GM18858 (cell line): Measurements from ENCODE around the gene ANAPC16.

Experiments used
- ATAC-seq: cut with Tn5 transposase; IDR thresholded peaks from one replicate; pipeline ENCODE4 v1.9.1; 2021; ENCODE audit not compliant: unreplicated experiment

Gene ANAPC16

DNA sequence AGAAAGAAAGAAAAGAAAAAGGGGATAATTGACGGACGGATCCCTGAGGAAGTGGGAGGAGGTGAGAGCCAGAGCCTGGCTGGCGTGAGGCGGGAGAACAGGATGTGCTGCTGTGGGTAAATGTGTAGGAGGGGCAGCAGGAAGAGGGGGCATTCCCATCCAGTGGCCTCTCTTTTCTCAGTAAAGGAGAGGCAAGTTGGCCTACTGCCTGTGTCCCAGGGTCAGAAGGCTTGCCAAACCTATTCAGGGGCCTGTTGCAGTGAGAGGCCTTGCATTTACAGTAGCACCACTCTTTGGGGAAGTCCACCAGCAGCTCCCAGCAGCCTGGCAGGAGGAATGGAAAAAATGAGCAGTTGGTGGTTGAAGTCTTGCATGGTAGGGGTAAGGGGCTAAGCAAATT is 26.9 kb downstream of the ANAPC16 start:
- ATAC-seq = no peak

DNA sequence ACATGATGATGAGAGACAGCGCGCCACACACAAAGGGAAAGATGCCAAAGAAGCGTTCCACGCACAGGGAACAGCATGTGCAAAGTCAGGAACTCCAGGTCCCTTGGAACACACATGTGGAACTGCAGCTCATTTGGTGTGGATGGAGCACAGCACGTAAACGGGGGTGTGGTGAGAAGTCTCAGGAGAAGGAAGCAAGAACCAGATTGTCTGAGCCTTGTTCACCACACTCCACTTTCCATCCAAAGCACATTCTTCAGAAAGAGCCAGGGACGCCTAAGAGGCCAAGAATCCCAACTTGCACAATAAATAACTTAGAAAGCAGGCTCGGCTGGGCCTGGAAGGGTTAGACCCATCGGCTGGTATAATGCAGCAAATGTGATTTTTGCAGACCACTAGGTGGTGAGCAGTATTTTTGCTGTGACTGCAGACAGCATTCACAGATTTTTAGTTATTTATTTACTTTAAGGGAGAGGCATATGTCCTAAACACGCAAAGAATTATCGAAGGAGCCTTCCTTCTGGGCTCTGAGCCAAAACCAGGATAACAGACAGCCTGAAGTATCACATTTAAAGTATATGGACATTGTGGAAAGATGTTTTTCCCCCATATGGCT is 28.1 kb downstream of the ANAPC16 start:
- ATAC-seq = no peak

DNA sequence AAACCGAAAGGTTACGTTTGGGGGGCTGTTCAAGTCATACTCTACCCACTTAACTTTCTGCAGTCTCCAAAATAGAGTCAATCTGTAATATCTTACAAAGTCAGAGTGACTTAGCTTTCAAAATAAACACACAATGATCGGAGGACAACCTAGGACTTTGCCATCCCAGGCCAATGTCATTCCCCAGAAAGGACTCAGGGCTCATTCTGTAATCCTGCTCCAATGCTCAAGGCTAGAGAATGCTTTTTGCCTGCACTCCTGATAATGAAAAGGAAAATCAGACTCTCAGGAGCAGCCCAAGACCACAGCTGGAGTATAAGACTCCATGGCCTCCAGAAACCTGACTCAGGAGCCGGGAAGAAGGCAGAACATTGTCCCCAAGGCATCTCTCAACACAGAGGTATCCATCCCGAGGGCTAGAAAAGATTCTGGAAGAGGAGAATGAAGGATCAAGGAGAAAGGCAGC is 28.8 kb downstream of the ANAPC16 start:
- ATAC-seq = no peak

DNA sequence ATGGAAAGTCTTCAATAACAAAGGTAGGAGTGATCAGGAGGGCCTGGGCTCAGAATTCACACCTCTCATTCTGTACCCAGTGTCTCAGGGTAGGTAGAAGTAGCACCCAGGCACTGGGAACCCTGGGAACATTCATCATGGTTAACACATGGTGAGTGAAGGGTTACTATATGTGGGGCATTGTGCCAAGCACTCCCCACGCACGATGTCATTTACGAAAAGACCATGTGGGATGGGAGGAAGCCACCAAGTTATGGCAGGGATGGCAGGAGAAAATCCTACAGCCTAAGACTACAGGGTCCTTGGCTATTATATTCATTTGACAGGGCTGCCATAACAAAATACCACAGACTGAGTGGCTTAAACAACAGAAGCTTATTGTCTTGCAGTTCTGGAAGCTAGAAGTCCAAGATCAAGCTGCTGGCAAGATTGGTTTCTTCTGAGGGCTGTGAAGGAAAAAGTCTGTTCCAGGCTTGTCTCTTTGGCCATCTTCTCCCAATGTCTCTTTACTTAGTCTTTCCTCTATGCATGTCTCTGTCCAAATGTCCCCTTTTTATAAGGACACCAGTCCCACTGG is 30.2 kb downstream of the ANAPC16 start:
- no peak for ATAC-seq

DNA sequence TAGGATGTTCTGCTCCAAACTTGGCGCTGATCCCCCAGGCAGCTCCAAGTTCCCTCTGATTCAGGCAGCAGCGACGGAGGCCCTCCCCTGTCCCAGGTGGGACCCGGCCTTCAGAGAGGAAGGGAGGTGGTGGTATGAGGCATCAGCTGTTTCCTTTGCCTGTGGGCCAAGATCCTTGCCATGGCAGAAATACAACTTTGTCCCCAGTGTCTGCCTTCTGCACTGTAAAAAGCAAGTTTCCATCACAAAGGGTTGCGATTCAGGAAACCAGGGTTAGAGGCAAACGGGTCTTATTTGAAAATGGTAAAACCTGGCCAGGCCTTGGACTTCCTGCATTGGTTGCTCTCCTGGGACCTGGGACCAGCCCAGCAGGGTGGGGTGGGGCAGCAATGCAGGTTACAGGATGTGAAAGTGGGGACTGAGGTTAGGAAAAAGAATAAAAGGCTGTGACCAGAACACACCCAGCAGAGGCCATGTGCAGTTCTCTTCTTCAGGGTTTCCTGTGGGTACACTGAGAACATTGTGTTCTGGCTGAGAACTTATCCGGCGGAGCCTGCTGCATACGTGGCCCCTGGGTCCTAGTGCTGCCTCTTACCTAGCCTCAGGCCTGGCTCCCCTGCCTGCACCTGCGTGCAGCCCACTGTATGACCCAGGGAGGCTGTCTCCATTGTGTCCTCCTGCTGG is 32.8 kb downstream of the ANAPC16 start:
- ATAC-seq = peak; percentile 81

DNA sequence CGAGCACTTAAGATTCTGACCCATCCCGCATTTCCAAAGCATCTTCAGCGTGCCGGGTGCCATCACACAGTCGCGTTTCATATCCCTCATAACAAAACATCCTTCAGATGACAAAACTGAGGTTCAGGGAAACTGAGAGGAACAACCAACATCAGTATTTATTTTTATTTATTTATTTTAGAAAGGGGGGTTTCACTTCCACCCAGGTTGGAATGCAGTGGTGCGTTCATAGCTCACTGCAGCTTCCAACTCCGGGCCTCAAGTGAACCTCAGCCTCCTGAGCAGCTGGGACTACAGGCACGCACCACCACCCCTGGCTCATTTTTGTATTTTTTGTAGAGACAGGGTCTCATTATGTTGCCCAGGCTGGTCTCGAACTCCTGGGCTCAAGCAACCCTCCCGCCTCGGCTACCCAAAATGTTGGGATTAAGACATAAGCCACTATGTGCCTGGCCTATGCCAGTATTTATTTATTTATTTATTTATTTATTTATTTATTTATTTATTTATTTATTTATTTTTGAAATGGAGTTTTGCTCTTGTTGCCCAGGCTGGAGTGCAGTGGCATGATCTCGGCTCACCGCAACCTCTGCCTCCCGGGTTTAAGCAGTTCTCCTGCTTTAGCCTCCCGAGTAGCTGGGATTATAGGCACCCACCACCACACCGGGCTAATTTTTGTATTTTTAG is 33.5 kb downstream of the ANAPC16 start:
- peak; percentile 7 for ATAC-seq

DNA sequence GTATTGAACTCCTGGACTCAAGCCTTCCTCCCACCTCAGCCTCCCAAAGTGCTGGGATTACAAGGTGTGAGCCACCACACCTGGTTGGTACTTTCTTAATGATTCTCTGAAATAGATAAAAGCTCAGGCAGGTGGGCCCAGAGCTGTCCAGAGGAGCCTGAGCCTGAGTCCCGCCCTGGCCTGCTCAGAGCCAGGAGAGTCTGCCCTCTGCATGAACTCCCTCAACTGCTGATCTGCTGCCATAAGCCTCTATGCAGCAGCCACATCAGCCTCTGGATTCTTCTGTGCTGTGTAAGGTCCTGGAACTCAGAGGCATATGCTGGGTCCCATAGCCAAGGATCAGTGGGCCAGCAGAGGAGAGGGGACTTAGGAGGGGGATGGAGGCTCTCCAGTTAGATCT is 34.9 kb downstream of the ANAPC16 start:
- no peak for ATAC-seq

DNA sequence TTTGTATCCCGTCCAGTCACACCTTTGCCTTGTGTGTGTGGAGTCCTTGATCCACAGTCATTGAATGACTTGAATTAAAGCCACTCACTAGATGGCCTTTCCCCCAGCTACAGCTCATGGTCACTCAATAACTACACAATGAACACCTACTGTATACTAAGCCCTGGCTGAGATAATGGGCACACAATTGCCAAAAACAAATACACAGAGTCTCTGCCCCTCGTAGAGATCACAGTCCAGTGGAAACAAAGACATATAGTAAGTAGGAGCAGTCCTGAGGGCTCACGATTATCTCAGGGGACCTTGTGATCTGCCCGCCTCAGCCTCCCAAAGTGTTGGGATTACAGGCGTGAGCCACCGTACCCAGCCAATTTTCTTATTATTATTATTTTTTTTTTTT is 35.8 kb downstream of the ANAPC16 start:
- no peak for ATAC-seq

DNA sequence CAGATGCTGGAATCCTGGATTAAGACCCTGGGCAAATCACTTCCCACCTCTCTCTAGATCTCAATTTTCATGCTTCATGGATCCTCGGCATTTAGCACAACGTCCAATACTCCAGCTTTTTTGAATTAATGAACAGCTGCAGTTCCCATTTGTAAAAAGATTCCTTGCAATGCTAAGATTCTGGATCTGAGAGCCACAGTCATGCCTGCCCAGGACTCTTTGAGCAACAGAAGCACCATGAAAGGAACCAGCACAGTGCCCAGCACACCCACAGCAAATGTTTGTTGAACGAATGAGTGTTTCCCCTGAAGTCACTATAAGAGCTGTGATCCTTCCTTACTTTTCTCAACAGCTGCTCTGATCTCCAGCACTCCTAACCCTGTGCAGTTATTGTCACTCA is 37.2 kb downstream of the ANAPC16 start:
- ATAC-seq = no peak

DNA sequence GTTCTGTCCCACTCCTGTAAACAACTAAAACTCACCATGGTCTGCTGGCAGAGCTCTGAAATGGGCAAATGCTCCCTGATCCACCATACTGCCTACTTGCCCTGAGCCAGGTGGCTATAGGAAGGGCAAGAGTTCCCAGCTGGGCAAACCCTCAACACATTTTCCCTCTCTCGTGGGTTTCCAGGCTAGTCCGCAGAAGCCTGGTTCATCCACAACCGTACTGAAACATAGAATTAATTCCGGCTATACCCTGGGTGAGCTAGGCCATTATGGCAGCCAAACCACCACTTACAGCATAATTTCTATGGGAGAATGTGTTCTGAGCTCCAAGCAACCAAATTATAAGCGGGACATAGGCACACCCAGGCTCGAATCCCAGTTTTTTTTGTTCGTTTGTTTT is 37.8 kb downstream of the ANAPC16 start:
- ATAC-seq = no peak

DNA sequence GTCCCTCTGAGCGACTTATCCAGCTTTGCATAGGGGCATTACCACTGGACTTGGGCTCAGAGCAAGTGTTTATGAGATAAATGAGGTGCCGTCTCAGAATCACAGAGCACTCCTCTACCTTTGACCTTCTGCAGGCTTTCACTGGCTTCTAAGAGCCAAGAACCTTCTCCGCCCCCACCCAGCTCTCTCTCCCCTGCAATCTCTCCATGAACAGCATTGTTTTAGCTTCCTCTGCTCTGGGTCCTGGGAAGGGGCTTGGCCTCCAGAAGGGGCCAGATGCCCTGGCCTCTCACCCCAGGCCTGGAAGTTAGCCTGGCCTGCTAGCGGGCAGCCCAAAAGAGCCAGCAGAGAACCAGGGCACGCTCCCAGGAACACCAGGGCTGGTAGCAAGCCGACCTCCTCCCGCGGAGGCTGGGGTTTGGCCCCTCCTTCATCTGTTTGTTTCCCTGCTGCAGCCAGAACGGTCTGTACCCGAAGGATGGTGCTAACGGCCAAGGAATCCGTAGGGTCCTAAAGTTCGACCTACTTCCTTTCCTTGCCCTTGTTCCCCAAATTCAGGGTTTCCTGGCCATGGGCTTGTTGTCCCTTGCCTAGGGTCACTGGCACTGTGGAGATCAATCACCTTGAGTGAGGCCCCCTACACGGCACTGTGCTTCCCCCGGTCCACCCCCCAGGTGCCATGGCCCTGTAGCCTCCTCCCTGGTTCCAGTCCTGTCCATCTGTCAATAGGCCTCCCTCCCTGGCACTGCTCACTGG is 39.2 kb downstream of the ANAPC16 start:
- no peak for ATAC-seq

DNA sequence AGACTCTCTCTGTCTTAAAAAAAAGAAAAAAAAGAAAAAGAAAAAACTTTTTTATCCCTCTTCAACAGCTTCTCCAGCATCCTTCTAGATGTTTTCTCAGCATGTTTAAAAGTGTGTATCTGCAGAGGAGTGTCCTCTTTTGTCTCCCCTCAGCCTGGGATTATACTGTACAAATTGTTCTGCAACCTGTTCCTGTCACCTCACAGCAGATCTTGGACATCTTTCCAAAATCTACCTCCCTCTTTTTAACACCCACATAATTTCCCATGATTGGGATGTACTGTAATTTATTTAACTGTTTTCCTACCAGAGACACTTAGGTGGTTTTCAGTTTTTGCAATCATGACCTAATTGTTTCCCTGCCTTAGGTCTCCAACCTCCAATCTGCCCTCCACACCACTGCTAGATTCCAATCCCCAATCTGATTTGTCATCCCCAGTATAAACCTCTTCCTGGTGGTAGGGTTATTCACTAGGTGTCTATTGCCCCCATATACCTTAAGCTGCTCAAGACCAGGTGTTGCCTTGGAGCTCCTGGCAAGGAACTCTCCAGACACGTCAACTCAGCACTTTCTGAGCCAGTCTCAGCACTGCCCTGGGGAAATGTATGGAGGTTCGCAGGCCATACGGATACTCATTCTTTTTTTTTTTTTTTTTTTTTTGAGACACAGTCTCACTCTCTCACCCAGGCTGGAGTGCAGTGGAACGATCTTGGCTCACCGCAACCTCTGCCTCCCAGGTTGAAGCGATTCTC is 40.3 kb downstream of the ANAPC16 start:
- no peak for ATAC-seq

DNA sequence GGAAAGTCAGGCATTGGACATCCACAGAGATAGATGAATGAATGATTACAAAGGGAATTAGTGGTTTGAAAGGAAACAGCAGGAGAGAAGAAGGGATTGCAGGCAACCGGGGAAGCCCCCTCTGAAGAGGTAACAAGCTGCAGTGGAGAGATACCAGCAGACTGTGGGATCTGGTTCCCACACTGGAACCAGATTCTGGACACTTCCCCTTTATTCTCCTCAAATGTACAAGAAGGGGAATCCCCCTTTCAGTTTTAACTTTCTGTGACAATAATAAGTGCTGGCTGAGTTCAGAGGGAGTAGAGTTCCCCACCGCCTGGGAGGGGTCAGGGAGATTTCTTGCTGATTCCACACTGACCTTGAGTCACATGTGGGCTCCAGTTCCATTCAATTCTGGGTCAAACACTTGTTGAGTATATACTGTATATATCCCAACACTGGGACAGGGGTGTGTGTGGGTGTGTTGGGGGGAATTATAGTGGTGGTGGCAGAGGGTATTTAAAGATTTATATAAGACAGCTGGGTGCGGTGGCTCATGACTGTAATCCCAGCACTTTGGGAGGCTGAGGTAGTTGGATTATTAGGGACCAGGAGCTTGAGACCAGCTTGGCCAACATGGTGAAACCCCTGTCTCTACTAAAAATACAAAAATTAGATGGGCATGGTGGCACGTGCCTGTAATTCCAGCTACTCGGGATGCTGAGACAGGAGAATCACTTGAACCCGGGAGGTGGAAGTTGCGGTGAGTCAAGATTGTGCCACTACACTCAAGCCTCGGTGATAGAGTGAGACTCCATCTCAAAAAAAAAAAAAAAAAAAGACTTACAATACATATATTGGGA is 41.5 kb downstream of the ANAPC16 start:
- ATAC-seq = no peak

DNA sequence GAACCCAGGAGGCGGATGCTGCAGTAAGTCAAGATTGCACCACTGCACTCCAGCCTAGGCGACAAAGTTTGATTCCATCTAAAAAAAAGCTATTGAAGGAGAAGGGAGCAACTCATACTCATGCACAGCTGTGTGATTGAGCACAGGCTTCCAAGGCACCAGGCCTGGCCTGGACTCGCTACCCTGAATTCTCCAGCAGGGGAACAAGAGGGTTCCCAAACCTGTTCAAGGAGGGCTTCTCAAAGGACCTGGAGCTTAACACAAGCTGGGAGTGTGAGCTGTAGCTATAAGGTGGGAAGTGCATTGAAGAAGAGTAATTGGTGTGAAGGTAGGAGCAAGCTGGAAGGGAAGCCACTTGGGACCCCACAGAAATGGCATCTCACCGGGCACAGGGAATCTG is 42.8 kb downstream of the ANAPC16 start:
- no peak for ATAC-seq

DNA sequence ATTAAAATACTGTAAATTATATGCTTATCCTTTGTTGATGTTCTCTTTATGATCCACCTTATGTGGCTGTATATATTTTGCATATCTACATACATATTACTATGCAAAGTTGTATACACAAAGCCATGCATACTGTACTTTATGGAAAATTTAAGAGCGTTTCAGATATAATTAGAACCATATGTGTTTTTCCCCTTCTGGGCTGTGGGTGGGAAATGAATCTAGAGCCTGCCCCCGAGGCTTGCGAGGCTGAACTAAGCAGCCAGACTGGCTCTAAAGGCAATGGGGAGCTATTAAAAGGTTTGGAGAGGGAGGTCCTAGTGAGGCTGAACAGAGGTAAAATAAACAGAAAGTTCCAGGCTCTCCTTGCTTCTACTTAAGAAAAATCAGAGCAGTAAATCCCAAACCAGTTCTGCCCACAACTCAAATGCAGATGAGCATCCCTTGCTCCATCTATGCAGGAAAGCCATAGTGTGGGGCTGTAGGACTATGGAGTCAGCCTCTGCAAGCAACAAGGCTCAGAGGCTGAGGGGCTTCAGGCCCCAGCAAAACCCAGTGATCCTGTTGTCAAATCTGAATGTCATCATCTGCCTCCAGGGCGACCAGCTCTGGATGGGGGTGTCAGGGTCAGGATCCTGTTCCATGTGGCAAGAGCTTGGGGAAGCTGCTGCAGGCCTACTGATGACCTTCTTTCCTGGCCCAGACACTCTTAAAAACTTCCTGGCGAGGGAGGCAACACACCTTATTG is 43.9 kb downstream of the ANAPC16 start:
- ATAC-seq = no peak

DNA sequence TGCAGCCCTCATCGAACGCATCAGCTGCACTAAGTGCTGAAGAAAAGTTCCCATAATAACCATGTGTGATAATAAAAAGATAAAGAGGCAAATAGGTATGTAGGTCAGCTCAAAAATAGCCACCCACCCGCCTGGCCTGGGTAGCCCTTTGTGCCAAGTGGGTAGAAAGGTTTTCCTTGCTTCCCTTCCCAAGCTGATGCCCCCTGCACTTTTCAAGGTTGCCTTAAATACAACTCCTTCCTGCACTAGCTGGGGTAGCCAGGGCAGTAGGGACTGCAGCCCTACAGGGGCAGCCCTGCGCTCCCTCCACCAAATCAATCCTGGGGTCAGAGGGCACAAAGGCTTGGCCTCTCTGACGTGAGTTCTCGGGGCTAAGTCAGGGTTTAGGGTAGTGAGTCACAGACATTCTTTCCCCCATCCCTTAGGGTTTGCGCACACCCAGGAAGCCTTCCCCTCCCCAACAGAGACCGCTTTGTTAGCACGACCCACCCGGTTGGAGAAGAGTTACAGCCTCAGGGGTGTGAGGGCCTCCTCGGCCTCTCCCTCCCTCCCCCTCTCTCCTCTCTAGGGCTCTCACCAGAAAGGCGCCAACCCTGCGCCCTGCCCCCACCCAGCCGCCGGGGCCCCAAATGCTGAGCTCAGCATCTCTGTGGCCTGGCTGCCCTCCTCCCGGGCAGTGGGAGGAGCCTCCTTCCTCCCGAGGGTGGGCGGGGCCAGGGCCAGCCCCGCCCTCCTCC is 44.6 kb downstream of the ANAPC16 start:
- peak; percentile 37 for ATAC-seq

DNA sequence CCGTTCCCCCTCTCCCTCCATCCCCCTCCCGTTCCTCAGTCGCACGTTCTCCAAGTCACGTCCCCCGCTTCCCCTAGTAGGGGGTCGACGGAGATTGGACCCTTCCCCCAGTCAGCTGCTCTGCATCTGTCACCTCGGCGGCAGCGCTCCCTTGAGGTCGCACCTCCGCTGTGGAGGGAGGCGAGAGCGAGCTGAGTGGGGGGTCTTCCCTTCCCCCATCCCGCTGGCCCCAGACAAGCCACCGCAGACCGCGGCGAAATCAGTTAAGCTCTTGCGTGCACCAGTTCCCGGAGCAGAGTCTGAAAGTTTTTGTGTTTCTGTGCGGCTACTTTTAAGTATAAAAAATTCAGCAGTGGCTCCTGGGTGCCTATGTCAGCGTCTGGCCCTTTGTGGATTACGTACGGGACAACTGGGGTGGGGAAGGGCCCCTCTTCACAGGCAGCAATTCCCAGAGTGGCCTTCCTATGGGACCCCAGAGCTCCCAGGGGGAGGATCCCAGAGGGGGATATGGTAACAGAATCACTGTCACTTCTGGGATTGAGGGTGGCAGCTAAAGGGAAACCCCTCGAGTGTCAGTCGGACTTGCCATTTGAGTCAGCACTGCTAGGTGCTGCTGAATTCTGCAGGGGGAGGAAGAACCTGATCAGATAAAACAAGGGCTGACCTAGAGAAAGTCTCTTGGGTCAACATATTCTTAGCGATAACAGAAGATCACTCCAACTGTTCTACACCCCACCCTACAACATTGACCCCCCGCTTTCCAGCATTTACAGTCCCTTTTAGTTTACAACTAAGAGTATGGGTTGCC is 45.4 kb downstream of the ANAPC16 start:
- peak; percentile 35 for ATAC-seq
